HK-2 (cell line): ENCODE measurements around the gene SCAPER.

Experiments used
- DNase-seq: peaks from one replicate; pipeline ENCODE4 v3.0.0-alpha.2; 2018; ENCODE audit not compliant: unreplicated experiment

Gene SCAPER

GRCh38 chr15:76360416-76360815, 544.7 kb downstream of the SCAPER start:
- no peak for DNase-seq

- no peak for DNase-seq
These were observed 546.0 kb downstream of the SCAPER start for GRCh38 chr15:76359152-76359551.

GRCh38 chr15:76358453-76358852, 546.7 kb downstream of the SCAPER start:
- DNase-seq = no peak

- no peak for DNase-seq
These were observed 550.2 kb downstream of the SCAPER start for GRCh38 chr15:76354823-76355440.

- DNase-seq = no peak
These were observed 551.2 kb downstream of the SCAPER start for GRCh38 chr15:76353903-76354302.

- DNase-seq = no peak
These were observed 552.0 kb downstream of the SCAPER start for GRCh38 chr15:76353023-76353577.

GRCh38 chr15:76349301-76350070, 555.7 kb downstream of the SCAPER start:
- DNase-seq = no peak

GRCh38 chr15:76347482-76348055, 557.6 kb downstream of the SCAPER start:
- DNase-seq = no peak

GRCh38 chr15:76346669-76347481, 558.3 kb downstream of the SCAPER start:
- DNase-seq = no peak

GRCh38 chr15:76345880-76346668, 559.1 kb downstream of the SCAPER start:
- peak; percentile 10 for DNase-seq

GRCh38 chr15:76345583-76345879, 559.6 kb downstream of the SCAPER start:
- no peak for DNase-seq

GRCh38 chr15:76344893-76345582, 560.1 kb downstream of the SCAPER start:
- DNase-seq = no peak

- no peak for DNase-seq
These were observed 561.7 kb downstream of the SCAPER start for GRCh38 chr15:76343313-76343996.

- DNase-seq = no peak
These were observed 562.5 kb downstream of the SCAPER start for GRCh38 chr15:76342382-76343201.

GRCh38 chr15:76342058-76342381, 563.1 kb downstream of the SCAPER start:
- DNase-seq = no peak

- no peak for DNase-seq
These were observed 563.6 kb downstream of the SCAPER start for GRCh38 chr15:76341366-76342057.

GRCh38 chr15:76340803-76341365, 564.3 kb downstream of the SCAPER start:
- no peak for DNase-seq

GRCh38 chr15:76340198-76340802, 564.8 kb downstream of the SCAPER start:
- DNase-seq = no peak
